Activated T-cell treated with anti-CD3 and anti-CD28 coated beads, Interleukin-2, amount 50 U/mL, for 24 hours (primary cell): Measurements from ENCODE around the gene XDH.
A peak's percentile ranks its signal among the peaks of the same experiment; 100 is the strongest.

Source experiments
- DNase-seq: peaks from one replicate; pipeline ENCODE4 v3.0.0-alpha.2; 2020
- H3K27ac Mint-ChIP-seq: 2 replicates; pipeline ENCODE4 v1.8.0; 2020; ENCODE audit warnings: mild to moderate bottlenecking, mixed read lengths
- H3K27me3 Mint-ChIP-seq: 2 replicates; pipeline ENCODE4 v1.8.0; 2020; ENCODE audit warnings: mixed read lengths
- H3K36me3 Mint-ChIP-seq: 2 replicates; pipeline ENCODE4 v1.8.0; 2020; ENCODE audit warnings: low read depth, mixed read lengths
- H3K4me1 Mint-ChIP-seq: 2 replicates; pipeline ENCODE4 v1.8.0; 2020; ENCODE audit warnings: low read depth, mixed read lengths
- H3K4me3 Mint-ChIP-seq: 2 replicates; pipeline ENCODE4 v1.8.0; 2020; ENCODE audit warnings: mild to moderate bottlenecking, moderate library complexity, mixed read lengths
- H3K9me3 Mint-ChIP-seq: 2 replicates; pipeline ENCODE4 v1.8.0; 2020; ENCODE audit warnings: mixed read lengths

XDH gene

DNA sequence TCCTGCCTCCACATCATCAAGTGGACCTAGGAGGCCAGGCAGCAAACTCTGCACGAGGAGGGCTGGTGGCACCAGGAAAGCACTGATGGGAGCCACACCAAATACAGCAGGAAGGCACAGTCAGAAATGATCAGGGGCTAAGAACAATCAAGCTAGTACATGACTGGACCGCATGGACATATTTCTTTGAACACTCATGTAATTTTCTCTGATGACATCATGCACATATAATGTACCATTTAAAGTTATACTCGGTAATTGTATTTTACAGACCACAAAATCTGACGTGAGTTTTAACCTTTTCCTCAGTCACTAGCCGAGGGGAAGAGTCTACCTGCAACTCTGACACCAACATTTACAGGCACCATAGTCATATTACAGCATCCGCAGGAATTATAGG is 76.7 kb downstream of the XDH start:
- Mint-ChIP-seq H3K4me3 (no peak overlapping the region), H3K27me3 (no peaks in the 10 kb centered on the region)

GRCh38 chr2:31337197-31337596 is 77.3 kb downstream of the XDH start:
- H3K4me3 Mint-ChIP-seq, result no peak overlapping the region
- no peaks in the 10 kb centered on the region for H3K4me1 Mint-ChIP-seq
- no peaks in the 10 kb centered on the region for H3K36me3 Mint-ChIP-seq
- no peaks in the 10 kb centered on the region for H3K9me3 Mint-ChIP-seq
- H3K27me3 Mint-ChIP-seq, result no peaks in the 10 kb centered on the region
- H3K27ac Mint-ChIP-seq, result no peak overlapping the region
- DNase-seq, result no peak

More for the DNA sequence above, 76.7 kb downstream of the XDH start:
- Mint-ChIP-seq H3K27ac (no peak overlapping the region), H3K4me1 (no peaks in the 10 kb centered on the region), H3K36me3 (no peaks in the 10 kb centered on the region), H3K9me3 (no peaks in the 10 kb centered on the region)
- no peak for DNase-seq

- H3K4me3 Mint-ChIP-seq, result no peak overlapping the region
These were observed 78.5 kb downstream of the XDH start for GRCh38 chr2:31335921-31336585.

DNA sequence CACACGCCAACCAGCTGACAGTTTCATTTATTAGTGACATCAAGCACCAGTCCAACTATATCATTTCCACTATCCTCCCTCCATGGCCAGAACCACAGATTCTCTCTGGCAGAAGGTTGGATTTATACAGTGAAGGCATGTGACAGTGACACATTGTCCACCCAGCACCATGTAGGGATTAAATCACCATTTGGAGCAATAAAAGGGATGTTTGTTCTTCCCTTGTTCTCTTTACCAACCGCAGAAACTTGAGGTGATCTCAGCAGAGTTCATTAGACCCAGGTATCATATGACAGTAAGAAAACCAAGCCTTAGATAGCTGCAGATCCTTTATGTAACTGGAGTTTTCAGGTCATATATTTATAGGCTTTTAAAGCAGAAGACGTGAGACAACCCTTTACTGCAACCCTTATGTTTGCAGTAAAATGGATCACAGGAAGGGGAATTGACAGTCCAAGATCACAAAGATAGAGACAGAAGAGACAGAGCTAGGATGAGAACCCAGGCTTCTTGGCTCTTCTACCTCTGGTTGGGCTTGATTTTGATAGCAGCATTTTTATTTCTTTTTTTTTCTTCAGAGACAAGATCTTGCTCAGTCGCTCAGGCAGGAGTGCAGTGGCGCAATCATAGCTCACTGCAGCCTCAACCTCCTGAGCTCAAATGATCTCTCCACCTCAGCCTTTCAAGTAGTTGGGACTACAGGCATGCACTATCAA is 80.1 kb downstream of the XDH start:
- Mint-ChIP-seq H3K27me3 (no peaks in the 10 kb centered on the region), H3K36me3 (no peaks in the 10 kb centered on the region), H3K4me1 (no peaks in the 10 kb centered on the region), H3K9me3 (no peaks in the 10 kb centered on the region), H3K27ac (no peak overlapping the region), H3K4me3 (no peak overlapping the region)
- DNase-seq, result no peak

More at GRCh38 chr2:31335921-31336585, 78.5 kb downstream of the XDH start:
- H3K9me3 Mint-ChIP-seq, result no peaks in the 10 kb centered on the region
- no peaks in the 10 kb centered on the region for H3K27me3 Mint-ChIP-seq
- H3K36me3 Mint-ChIP-seq, result no peaks in the 10 kb centered on the region
- H3K27ac Mint-ChIP-seq, result no peak overlapping the region
- no peak for DNase-seq
- H3K4me1 Mint-ChIP-seq, result no peaks in the 10 kb centered on the region

GRCh38 chr2:31333527-31334183 is 80.9 kb downstream of the XDH start:
- Mint-ChIP-seq H3K4me1 (no peaks in the 10 kb centered on the region), H3K36me3 (no peaks in the 10 kb centered on the region), H3K9me3 (no peaks in the 10 kb centered on the region), H3K27me3 (no peaks in the 10 kb centered on the region), H3K27ac (no peak overlapping the region), H3K4me3 (no peak overlapping the region)
- DNase-seq, result peak; percentile 86

DNA sequence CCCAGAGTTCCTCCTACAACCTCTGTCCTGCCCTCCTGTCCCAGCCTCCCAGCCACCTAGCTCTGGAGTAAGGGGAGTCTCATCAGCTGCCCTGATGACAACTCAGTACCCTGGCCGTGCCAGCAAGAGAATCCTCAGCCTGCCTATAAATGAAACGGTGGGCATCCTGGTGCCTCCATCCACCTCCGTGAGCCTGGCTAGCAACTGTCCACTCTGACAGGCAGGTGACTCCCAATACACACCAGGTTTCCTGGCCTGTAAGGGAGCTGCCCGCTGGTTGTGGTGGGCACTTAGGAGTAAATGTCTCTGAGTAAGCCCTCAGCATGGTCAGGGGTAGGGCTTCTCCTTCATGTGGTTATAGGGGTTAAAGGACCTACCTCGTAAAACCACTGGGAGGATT is 81.5 kb downstream of the XDH start:
- Mint-ChIP-seq H3K9me3 (no peaks in the 10 kb centered on the region), H3K27ac (no peak overlapping the region), H3K4me3 (no peak overlapping the region), H3K36me3 (no peaks in the 10 kb centered on the region), H3K27me3 (no peaks in the 10 kb centered on the region), H3K4me1 (no peaks in the 10 kb centered on the region)
- no peak for DNase-seq

- Mint-ChIP-seq H3K4me1 (no peaks in the 10 kb centered on the region), H3K9me3 (no peaks in the 10 kb centered on the region), H3K27me3 (no peaks in the 10 kb centered on the region), H3K36me3 (no peaks in the 10 kb centered on the region), H3K27ac (no peak overlapping the region), H3K4me3 (no peak overlapping the region)
- no peak for DNase-seq
These were observed 82.0 kb downstream of the XDH start for GRCh38 chr2:31332521-31332920.

DNA sequence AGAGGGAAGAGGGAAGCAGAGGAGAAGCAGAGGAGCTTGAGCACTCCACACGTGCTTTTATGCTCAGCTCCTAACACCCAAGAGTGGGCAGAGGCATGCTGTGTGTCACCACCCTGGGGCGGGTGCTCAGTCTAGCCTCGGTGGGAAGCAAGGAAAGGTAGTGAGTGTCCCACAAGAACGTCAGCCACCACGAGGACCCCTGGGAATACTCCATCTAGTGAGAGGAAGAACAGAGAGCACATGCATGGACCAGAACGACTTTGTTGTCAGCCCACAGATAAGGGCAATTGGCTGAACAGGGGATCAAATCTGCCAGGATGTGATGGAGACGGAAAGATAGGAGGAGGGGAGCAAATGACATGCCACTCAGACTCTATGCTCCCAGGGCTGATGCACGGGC is 83.4 kb downstream of the XDH start:
- H3K27me3 Mint-ChIP-seq, result no peaks in the 10 kb centered on the region
- DNase-seq, result no peak
- H3K4me1 Mint-ChIP-seq, result peaks cover 2% of the 10 kb centered on the region
- H3K36me3 Mint-ChIP-seq, result no peaks in the 10 kb centered on the region
- no peak overlapping the region for H3K4me3 Mint-ChIP-seq
- H3K27ac Mint-ChIP-seq, result no peak overlapping the region
- no peaks in the 10 kb centered on the region for H3K9me3 Mint-ChIP-seq

- no peak for DNase-seq
- no peaks in the 10 kb centered on the region for H3K9me3 Mint-ChIP-seq
- no peaks in the 10 kb centered on the region for H3K27me3 Mint-ChIP-seq
- H3K27ac Mint-ChIP-seq, result no peak overlapping the region
- H3K4me1 Mint-ChIP-seq, result peaks cover 11% of the 10 kb centered on the region
- H3K36me3 Mint-ChIP-seq, result no peaks in the 10 kb centered on the region
- no peak overlapping the region for H3K4me3 Mint-ChIP-seq
These were observed 85.4 kb downstream of the XDH start for GRCh38 chr2:31329081-31329625.

DNA sequence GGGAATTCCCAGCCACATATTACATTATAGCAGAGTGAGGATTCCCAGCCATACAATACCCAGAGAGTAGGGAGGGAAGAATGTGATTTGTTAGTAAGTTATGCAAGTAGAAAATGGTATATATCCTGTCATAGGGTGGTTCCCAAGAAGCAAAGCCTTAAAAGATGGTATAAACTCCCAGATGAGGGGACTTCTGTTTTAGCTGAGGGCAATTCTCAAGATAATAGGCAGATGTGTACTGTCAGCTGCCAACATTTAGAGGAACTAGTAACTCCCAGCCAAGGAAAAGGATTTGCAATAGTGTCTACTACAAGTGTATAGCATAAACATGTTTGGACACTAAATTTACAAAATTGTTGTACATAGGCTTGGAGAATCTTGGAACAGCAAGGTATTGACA is 86.5 kb downstream of the XDH start:
- no peak overlapping the region for H3K27ac Mint-ChIP-seq
- no peaks in the 10 kb centered on the region for H3K36me3 Mint-ChIP-seq
- DNase-seq, result no peak
- H3K27me3 Mint-ChIP-seq, result no peaks in the 10 kb centered on the region
- H3K9me3 Mint-ChIP-seq, result no peaks in the 10 kb centered on the region
- peaks cover 22% of the 10 kb centered on the region for H3K4me1 Mint-ChIP-seq
- no peak overlapping the region for H3K4me3 Mint-ChIP-seq

DNA sequence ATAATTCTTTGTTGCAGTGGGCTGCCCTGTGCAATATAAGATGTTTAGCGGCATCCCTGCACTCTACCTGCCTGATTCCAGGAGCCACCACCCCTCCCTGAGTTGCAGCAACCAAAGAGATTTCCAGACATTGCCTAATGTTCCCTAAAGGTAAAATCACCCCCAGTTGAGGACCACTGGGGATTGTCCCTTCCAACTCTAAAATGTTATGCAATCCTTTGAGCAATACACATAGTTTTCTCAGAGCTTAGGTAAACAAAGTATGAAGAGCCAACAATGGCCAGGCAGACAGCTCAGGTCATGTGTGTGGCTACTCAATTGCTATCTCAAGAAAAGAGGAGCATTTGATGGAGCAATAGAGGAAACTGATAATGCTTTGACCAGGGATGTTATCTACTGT is 87.0 kb downstream of the XDH start:
- no peaks in the 10 kb centered on the region for H3K27me3 Mint-ChIP-seq
- no peaks in the 10 kb centered on the region for H3K9me3 Mint-ChIP-seq
- H3K36me3 Mint-ChIP-seq, result no peaks in the 10 kb centered on the region
- DNase-seq, result no peak
- peaks cover 28% of the 10 kb centered on the region for H3K4me1 Mint-ChIP-seq
- H3K27ac Mint-ChIP-seq, result no peak overlapping the region
- H3K4me3 Mint-ChIP-seq, result no peak overlapping the region

- H3K9me3 Mint-ChIP-seq, result no peaks in the 10 kb centered on the region
- no peaks in the 10 kb centered on the region for H3K36me3 Mint-ChIP-seq
- peaks cover 43% of the 10 kb centered on the region for H3K4me1 Mint-ChIP-seq
- H3K27me3 Mint-ChIP-seq, result no peaks in the 10 kb centered on the region
- no peak for DNase-seq
- peak overlapping the region; percentile 73 for H3K27ac Mint-ChIP-seq
- peak overlapping the region; percentile 6 for H3K4me3 Mint-ChIP-seq
These were observed 90.4 kb downstream of the XDH start for GRCh38 chr2:31324016-31324633.

GRCh38 chr2:31322371-31322770 is 92.2 kb downstream of the XDH start:
- Mint-ChIP-seq H3K9me3 (no peaks in the 10 kb centered on the region), H3K27me3 (no peaks in the 10 kb centered on the region), H3K36me3 (no peaks in the 10 kb centered on the region), H3K27ac (no peak overlapping the region), H3K4me1 (peaks cover 60% of the 10 kb centered on the region), H3K4me3 (no peak overlapping the region)
- no peak for DNase-seq

DNA sequence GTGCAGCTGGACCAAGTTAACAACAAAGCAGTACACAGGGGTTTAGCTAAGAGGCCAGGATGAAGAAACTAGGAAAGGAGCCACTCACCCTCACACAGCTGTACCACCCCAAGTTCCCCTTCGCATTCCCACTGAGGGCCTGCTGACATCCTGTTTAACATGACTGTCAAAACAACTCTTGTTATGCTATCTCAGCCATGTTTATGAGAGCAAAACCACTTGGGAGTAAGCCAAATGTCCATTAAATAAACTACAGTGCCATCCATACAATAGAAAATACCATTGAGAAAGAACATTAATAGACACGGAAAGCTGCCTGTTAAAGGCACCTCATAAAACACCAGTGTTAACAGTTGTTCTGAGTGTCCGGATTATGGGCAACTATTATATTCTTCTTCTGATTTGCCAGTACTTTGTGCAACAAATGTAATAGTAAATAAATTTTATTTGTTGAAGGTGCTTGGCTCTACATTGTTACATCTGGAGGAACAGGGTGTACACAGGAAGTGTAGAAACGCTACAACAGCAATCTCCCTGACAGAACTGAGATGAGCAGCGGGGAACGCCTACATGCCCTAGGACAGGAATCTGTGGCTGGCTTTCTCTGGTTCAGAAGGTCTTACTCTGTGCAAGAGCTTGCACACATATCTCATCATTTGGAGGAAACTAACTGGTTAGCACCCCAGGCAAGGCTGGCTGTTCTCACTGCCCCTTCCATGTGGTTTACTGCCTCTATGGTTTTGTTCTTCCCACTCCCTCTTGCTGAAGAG is 95.0 kb downstream of the XDH start:
- DNase-seq, result peak; percentile 38
- Mint-ChIP-seq H3K27ac (peak overlapping the region; percentile 26), H3K36me3 (no peaks in the 10 kb centered on the region), H3K9me3 (no peaks in the 10 kb centered on the region), H3K4me1 (peaks cover 58% of the 10 kb centered on the region), H3K4me3 (no peak overlapping the region), H3K27me3 (no peaks in the 10 kb centered on the region)
